Urinary bladder (tissue), 4 donors: ENCODE measurements around the gene NTMT2. TPM values are rescaled to one million over a fixed set of nuclear protein-coding genes. Genes with fewer than 3 reads are reported as not detected.
"Not testable (repeated sequence)": the region's sequence is repeated elsewhere in the genome, so short reads cannot be mapped to it uniquely, and the experiment has no call there.

Experiments
- DNase-seq: peaks from one replicate; pipeline ENCODE4 v3.0.0-alpha.2; 2015; ENCODE audit errors: extremely low spot score
- H3K27ac ChIP-seq: one replicate; pipeline ENCODE4 v1.5.1; 2013; ENCODE audit warnings: low read depth, mild to moderate bottlenecking, moderate library complexity
- H3K36me3 ChIP-seq: one replicate; pipeline ENCODE4 v1.6.1; 2013; ENCODE audit warnings: mild to moderate bottlenecking, moderate library complexity; ENCODE audit not compliant: insufficient read depth
- H3K4me1 ChIP-seq: one replicate; pipeline ENCODE4 v1.6.1; 2013; ENCODE audit warnings: mild to moderate bottlenecking, moderate library complexity; ENCODE audit not compliant: insufficient read depth
- H3K4me3 ChIP-seq: one replicate; pipeline ENCODE4 v1.5.1; 2013; ENCODE audit warnings: low read depth, low read length
- WGBS: extraction: QIAGEN DNeasy Blood & Tissue Kit; methylation state at CpG from one replicate; pipeline ENCODE4 v1.1.7; 2013; 5-methylcytosine and 5-hydroxymethylcytosine counted together
- polyA plus RNA-seq: library from polyadenylated mRNA; stranded (reverse); fragments of 200-250 nt; gene quantifications from one replicate; pipeline ENCODE4 v1.2.3, GENCODE V29; 2013
- total RNA-seq: library from RNA; depleted of rRNA; stranded (reverse); fragments of >200 nt; gene quantifications from one replicate; pipeline ENCODE4 v1.2.3, GENCODE V29; 2014
- donor health status: healthy with polysubstance abuse.
- donor health status: healthy.

The NTMT2 gene
- total and polyA plus RNA-seq, 2 donors = 0.48 TPM; not detected in 1

DNA sequence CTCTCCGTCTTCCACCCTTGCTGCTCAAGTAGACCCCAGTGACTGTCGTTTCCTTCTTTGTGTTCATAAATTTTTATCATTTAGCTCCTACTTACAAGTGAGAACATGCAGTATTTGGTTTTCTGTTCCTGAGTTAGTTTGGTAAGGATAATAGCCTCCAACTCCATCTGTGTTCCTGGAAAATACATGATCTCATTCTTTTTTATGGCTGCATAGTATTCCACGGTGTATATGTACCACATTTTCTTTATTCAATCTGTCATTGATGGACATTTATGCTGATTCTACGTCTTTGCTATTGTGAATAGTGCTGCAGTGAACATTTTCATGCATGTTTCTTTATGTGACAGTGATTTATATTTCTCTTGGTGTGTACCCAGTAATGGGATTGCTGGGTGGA lies 24.8 kb downstream of the NTMT2 start:
- H3K36me3 ChIP-seq, H3K4me3 ChIP-seq, H3K4me1 ChIP-seq, H3K27ac ChIP-seq, DNase-seq: not testable (repeated sequence)
- WGBS = 83% methylated on average over 4 of the region's 4 CpGs

GRCh38 chr1:170174395-170174794 lies 28.6 kb downstream of the NTMT2 start:
- no peak for DNase-seq
- WGBS = 76% methylated on average over 7 of the region's 7 CpGs
- no peak overlapping the region for H3K27ac ChIP-seq

DNA sequence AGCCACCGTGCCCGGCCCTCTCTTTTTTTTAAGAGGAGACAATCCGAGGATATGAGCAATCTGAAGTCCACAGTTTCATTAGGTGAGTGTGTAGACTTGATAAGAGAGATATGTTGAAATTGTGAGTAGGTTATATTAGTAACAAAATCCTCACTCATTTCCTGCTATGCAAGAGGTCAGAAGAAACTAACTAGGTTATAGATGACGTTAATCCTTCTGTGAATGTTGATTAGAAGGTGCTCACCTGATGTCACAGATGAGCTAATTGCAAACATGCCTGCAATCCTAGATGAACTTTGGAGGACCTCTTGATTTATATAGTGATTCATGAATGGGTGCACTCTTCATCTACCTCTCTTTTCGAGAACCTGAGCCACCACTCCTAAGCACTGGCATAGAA lies 29.3 kb downstream of the NTMT2 start:
- WGBS = 37% methylated on average over 5 of the region's 5 CpGs
- Histone ChIP-seq H3K4me3 (no peak overlapping the region), H3K27ac (no peak overlapping the region), H3K4me1 (no peaks in the 10 kb centered on the region), H3K36me3 (no peaks in the 10 kb centered on the region)
- no peak for DNase-seq

More at GRCh38 chr1:170174395-170174794, 28.6 kb downstream of the NTMT2 start:
- no peak overlapping the region for H3K4me3 ChIP-seq
- no peaks in the 10 kb centered on the region for H3K4me1 ChIP-seq
- H3K36me3 ChIP-seq = no peaks in the 10 kb centered on the region

GRCh38 chr1:170175484-170175883 lies 29.7 kb downstream of the NTMT2 start:
- WGBS = 22% methylated on average over 1 of the region's 1 CpG
- H3K27ac ChIP-seq = no peak overlapping the region
- DNase-seq = no peak
- no peak overlapping the region for H3K4me3 ChIP-seq
- no peaks in the 10 kb centered on the region for H3K36me3 ChIP-seq
- no peaks in the 10 kb centered on the region for H3K4me1 ChIP-seq

GRCh38 chr1:170176772-170177171 lies 31.0 kb downstream of the NTMT2 start:
- Histone ChIP-seq H3K36me3 (no peaks in the 10 kb centered on the region), H3K27ac (no peak overlapping the region), H3K4me1 (no peaks in the 10 kb centered on the region), H3K4me3 (no peak overlapping the region)
- DNase-seq = no peak
- WGBS = 79% methylated on average over 3 of the region's 3 CpGs

- WGBS = 52% methylated on average over 2 of the region's 2 CpGs
- Histone ChIP-seq H3K27ac (no peak overlapping the region), H3K4me1 (no peaks in the 10 kb centered on the region), H3K4me3 (no peak overlapping the region), H3K36me3 (no peaks in the 10 kb centered on the region)
- DNase-seq = no peak
Observed at GRCh38 chr1:170182442-170182841, 36.7 kb downstream of the NTMT2 start.

- no peak overlapping the region for H3K27ac ChIP-seq
- no peak overlapping the region for H3K4me3 ChIP-seq
- DNase-seq = no peak
- no peaks in the 10 kb centered on the region for H3K36me3 ChIP-seq
- no peaks in the 10 kb centered on the region for H3K4me1 ChIP-seq
Observed at GRCh38 chr1:170192546-170192945, 46.8 kb downstream of the NTMT2 start.

GRCh38 chr1:170194451-170194850 lies 48.7 kb downstream of the NTMT2 start:
- DNase-seq = no peak
- no peaks in the 10 kb centered on the region for H3K36me3 ChIP-seq
- no peak overlapping the region for H3K27ac ChIP-seq
- H3K4me1 ChIP-seq = no peaks in the 10 kb centered on the region
- 72% methylated on average over 1 of the region's 1 CpG for WGBS
- H3K4me3 ChIP-seq = no peak overlapping the region

- WGBS = 66% methylated on average over 2 of the region's 2 CpGs
- no peaks in the 10 kb centered on the region for H3K4me1 ChIP-seq
Observed at GRCh38 chr1:170196490-170197236, 50.9 kb downstream of the NTMT2 start.

GRCh38 chr1:170198090-170198489 lies 52.3 kb downstream of the NTMT2 start:
- Histone ChIP-seq H3K36me3 (no peaks in the 10 kb centered on the region), H3K4me1 (no peaks in the 10 kb centered on the region), H3K27ac (no peak overlapping the region), H3K4me3 (no peak overlapping the region)
- 80% methylated on average over 1 of the region's 1 CpG for WGBS
- no peak for DNase-seq

More at GRCh38 chr1:170196490-170197236, 50.9 kb downstream of the NTMT2 start:
- Histone ChIP-seq H3K4me3 (no peak overlapping the region), H3K36me3 (no peaks in the 10 kb centered on the region), H3K27ac (no peak overlapping the region)
- no peak for DNase-seq

DNA sequence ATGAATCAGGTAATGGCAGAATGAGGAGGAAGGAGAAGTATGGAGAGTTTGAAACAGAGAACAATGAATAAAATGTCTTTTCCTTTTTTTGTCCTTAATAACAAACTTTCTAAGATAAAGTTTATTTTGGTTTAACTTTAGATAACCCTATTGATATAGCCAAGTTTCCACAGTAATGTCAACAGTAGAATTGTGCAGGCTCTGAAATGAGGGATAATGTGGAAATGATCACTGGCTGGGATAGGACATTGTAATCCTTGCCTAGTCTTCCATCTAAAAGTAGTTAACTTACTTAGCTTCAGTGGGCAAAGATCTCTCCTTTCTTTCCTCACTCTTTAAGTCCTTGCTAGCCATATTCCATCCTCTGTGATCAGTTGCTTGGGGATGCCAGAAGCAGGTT lies 52.8 kb downstream of the NTMT2 start:
- DNase-seq = no peak
- H3K4me1 ChIP-seq = no peaks in the 10 kb centered on the region
- H3K4me3 ChIP-seq = no peak overlapping the region
- no peak overlapping the region for H3K27ac ChIP-seq
- no peaks in the 10 kb centered on the region for H3K36me3 ChIP-seq

- no peak for DNase-seq
- H3K36me3 ChIP-seq = no peaks in the 10 kb centered on the region
- H3K4me3 ChIP-seq = no peak overlapping the region
- H3K4me1 ChIP-seq = no peaks in the 10 kb centered on the region
- H3K27ac ChIP-seq = no peak overlapping the region
Observed at GRCh38 chr1:170200161-170200560, 54.4 kb downstream of the NTMT2 start.

- Histone ChIP-seq H3K4me1 (no peaks in the 10 kb centered on the region), H3K36me3 (no peaks in the 10 kb centered on the region), H3K27ac (no peak overlapping the region), H3K4me3 (no peak overlapping the region)
- 55% methylated on average over 4 of the region's 4 CpGs for WGBS
- DNase-seq = no peak
Observed at GRCh38 chr1:170200621-170201397, 55.0 kb downstream of the NTMT2 start.

DNA sequence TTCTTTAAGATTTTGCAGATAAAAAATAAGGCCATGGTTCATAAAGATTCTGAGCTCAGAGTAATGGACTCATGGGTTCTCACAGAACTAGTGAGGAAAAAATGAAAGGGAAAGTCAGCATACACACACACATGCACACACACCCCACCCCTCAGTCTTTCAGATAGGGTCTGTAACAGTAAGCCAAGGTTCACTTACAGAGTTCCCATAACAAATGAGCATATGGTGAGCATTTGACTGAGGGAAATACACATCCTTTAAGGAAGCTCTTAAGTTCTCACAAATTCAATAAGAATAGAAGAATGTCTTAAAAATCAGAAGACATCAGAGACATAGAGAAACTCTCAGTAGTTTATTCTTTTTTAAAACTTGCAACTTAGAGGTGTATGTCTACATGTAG lies 57.9 kb downstream of the NTMT2 start:
- no peak overlapping the region for H3K4me3 ChIP-seq
- H3K27ac ChIP-seq = no peak overlapping the region
- no peak for DNase-seq
- no peaks in the 10 kb centered on the region for H3K36me3 ChIP-seq
- H3K4me1 ChIP-seq = no peaks in the 10 kb centered on the region
